HepG2 (cell line): ENCODE measurements around the gene C19orf73. TPM values are rescaled to one million over a fixed set of nuclear protein-coding genes. Genes with fewer than 3 reads are reported as not detected.

Experiments
- HMG20B ChIP-seq: conservative IDR thresholded peaks from 2 replicates; pipeline ENCODE4 v1.6.1; 2016; ENCODE audit warnings: missing genetic modification reagents, missing compliant biosample characterization
- LCORL ChIP-seq, 2 experiments: fragments of 450-650 bp in 1 of 2; sonication (generic) in 1 of 2; formaldehyde crosslinking in 1 of 2; IDR thresholded peaks; 2 replicates each; pipeline versions ENCODE4 v1.5.0 to v1.6.1; 2017 to 2020; ENCODE audit warnings: antibody characterized with exemption in 1 of 2, missing genetic modification reagents in 1 of 2
- POLR2G ChIP-seq: fragments of 200-400 bp; formaldehyde crosslinking; IDR thresholded peaks from 2 replicates; pipeline ENCODE4 v1.6.1; 2018; ENCODE audit warnings: mild to moderate bottlenecking, low read depth, low read length, moderate library complexity
- RAD21 ChIP-seq: fragments of 450-650 bp; formaldehyde crosslinking; IDR thresholded peaks from 2 replicates; pipeline ENCODE4 v1.5.0; 2020; ENCODE audit warnings: mild to moderate bottlenecking
- SOX6 ChIP-seq, 2 experiments: fragments of 450-650 bp in 1 of 2; sonication (generic) in 1 of 2; formaldehyde crosslinking in 1 of 2; IDR thresholded peaks; 2 replicates each; pipeline versions ENCODE4 v1.4.0 to v1.6.1; 2017 to 2020; ENCODE audit warnings: antibody characterized with exemption in 1 of 2, mild to moderate bottlenecking in 1 of 2, missing genetic modification reagents in 1 of 2
- ZBTB42 ChIP-seq: sonication (generic); formaldehyde crosslinking; IDR thresholded peaks from 2 replicates; pipeline ENCODE4 v1.5.0; 2020; ENCODE audit warnings: mild to moderate bottlenecking, missing genetic modification reagents
- ZNF136 ChIP-seq: sonication (generic); formaldehyde crosslinking; IDR thresholded peaks from 2 replicates; pipeline ENCODE4 v1.8.1; 2022; ENCODE audit warnings: low read depth, mild to moderate bottlenecking, moderate library complexity, missing genetic modification reagents
- ZNF17 ChIP-seq: sonication (generic); formaldehyde crosslinking; IDR thresholded peaks from 2 replicates; pipeline ENCODE4 v1.5.0; 2020; ENCODE audit warnings: mild to moderate bottlenecking, missing genetic modification reagents
- ZNF337 ChIP-seq: sonication (generic); formaldehyde crosslinking; IDR thresholded peaks from 2 replicates; pipeline ENCODE4 v1.5.1; 2020; ENCODE audit warnings: missing genetic modification reagents, low read depth, mild to moderate bottlenecking, borderline replicate concordance
- ZNF350 ChIP-seq: sonication (generic); formaldehyde crosslinking; IDR thresholded peaks from 2 replicates; pipeline ENCODE4 v1.4.0; 2020; ENCODE audit warnings: mild to moderate bottlenecking, low read depth, missing genetic modification reagents, borderline replicate concordance
- ZNF879 ChIP-seq: sonication (generic); formaldehyde crosslinking; IDR thresholded peaks from 2 replicates; pipeline ENCODE4 v1.8.1; 2023; ENCODE audit warnings: missing genetic modification reagents
- ZSCAN12 ChIP-seq: sonication (generic); formaldehyde crosslinking; IDR thresholded peaks from 2 replicates; pipeline ENCODE4 v1.9.0; 2021; ENCODE audit warnings: mild to moderate bottlenecking, missing genetic modification reagents
- polyA plus RNA-seq, 8 experiments: library from polyadenylated mRNA; depleted of rRNA in 3 of 8; stranded (reverse) in 7 of 8; unstranded in 1 of 8; fragments of >200 nt; fragmentation: Illumina TruSeq in 4 of 8; extraction: Trizol in 4 of 8; gene quantifications; 2 replicates each; pipeline versions ENCODE4 v1.2.1 to v1.2.3, GENCODE V29; 2011 to 2016; ENCODE audit warnings: low read depth in 4 of 8, missing spikeins in 1 of 8, mixed read lengths in 1 of 8; ENCODE audit not compliant: insufficient read depth in 1 of 8
- total RNA-seq, 5 experiments: library from RNA; depleted of rRNA; stranded (reverse); fragments of >200 nt; fragmentation: Illumina TruSeq; extraction: Trizol; gene quantifications; 2 replicates each; pipeline ENCODE4 v1.2.3, GENCODE V29; 2016; ENCODE audit warnings: low read depth in 1 of 5
- TF ChIP-seq, protein P1 (sequence below): sonication (generic); formaldehyde crosslinking; conservative IDR thresholded peaks from 2 replicates; pipeline ENCODE4 v1.8.0; 2022; ENCODE audit warnings: mild to moderate bottlenecking, moderate library complexity, missing genetic modification reagents
- TF ChIP-seq, protein P2 (sequence below): sonication (generic); formaldehyde crosslinking; IDR thresholded peaks from 2 replicates; pipeline ENCODE4 v1.4.0; 2020; ENCODE audit warnings: missing genetic modification reagents
- TF ChIP-seq, protein P3 (sequence below): sonication (generic); formaldehyde crosslinking; IDR thresholded peaks from 2 replicates; pipeline ENCODE4 v1.4.0; 2020; ENCODE audit warnings: missing genetic modification reagents
- TF ChIP-seq, protein P4 (sequence below): IDR thresholded peaks from 2 replicates; pipeline ENCODE4 v1.6.1; 2016; ENCODE audit warnings: missing biosample characterization, missing genetic modification reagents, low read depth

The C19orf73 gene
- total and polyA plus RNA-seq, 2 of the 13 experiments (the other 11 are each of a cell fraction or from before 2014, with no cell fraction given), result 1.4 to 1.5 TPM

DNA sequence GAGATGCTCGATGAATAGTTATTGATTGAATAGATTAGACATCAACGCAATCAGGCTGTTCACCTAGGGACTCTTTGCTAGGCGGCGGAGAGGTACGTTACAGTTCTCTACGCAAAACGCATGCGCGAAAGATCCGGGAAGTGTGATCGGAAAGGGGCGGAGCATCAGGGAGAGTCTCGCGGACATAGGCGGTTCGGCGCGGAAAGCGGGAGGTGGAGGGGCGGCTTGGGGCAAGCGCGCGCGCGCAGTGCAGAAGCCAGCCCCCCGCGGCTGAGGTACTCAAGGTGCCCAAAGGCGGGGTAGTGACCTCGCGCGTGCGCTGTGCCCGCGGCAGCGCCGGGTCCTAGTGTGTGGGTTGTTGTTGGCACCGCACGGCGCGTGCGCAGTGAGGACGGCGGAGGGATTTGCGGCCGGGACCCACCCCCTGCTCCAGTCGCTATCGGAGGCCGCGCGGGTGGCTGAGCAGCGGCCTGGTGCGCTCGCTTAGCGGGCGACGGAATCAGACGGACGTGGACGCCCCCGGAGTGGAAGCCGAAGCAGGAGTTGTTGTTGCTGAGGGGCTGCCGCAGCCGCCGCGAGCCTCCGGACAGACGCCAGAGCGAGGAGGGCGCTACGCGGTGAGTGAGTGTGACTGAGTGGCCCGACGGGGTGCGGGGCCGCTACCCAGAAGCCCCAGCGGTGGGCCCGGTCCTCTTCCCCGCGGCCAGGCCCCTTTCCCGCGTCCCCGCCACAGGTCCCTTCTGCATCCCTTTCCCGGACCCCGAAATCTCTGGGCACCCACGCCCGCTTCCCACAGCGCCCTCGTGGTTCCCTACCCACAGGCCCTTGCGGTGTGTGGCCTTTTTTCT lies 33.7 kb downstream of the C19orf73 start, which contains the start of gene SNRNP70 (continued):
- TF ChIP-seq, protein P1, sequence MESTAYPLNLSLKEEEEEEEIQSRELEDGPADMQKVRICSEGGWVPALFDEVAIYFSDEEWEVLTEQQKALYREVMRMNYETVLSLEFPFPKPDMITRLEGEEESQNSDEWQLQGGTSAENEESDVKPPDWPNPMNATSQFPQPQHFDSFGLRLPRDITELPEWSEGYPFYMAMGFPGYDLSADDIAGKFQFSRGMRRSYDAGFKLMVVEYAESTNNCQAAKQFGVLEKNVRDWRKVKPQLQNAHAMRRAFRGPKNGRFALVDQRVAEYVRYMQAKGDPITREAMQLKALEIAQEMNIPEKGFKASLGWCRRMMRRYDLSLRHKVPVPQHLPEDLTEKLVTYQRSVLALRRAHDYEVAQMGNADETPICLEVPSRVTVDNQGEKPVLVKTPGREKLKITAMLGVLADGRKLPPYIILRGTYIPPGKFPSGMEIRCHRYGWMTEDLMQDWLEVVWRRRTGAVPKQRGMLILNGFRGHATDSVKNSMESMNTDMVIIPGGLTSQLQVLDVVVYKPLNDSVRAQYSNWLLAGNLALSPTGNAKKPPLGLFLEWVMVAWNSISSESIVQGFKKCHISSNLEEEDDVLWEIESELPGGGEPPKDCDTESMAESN (CRISPR knock-in tag), result peak; percentile 85
- TF ChIP-seq, protein P2, sequence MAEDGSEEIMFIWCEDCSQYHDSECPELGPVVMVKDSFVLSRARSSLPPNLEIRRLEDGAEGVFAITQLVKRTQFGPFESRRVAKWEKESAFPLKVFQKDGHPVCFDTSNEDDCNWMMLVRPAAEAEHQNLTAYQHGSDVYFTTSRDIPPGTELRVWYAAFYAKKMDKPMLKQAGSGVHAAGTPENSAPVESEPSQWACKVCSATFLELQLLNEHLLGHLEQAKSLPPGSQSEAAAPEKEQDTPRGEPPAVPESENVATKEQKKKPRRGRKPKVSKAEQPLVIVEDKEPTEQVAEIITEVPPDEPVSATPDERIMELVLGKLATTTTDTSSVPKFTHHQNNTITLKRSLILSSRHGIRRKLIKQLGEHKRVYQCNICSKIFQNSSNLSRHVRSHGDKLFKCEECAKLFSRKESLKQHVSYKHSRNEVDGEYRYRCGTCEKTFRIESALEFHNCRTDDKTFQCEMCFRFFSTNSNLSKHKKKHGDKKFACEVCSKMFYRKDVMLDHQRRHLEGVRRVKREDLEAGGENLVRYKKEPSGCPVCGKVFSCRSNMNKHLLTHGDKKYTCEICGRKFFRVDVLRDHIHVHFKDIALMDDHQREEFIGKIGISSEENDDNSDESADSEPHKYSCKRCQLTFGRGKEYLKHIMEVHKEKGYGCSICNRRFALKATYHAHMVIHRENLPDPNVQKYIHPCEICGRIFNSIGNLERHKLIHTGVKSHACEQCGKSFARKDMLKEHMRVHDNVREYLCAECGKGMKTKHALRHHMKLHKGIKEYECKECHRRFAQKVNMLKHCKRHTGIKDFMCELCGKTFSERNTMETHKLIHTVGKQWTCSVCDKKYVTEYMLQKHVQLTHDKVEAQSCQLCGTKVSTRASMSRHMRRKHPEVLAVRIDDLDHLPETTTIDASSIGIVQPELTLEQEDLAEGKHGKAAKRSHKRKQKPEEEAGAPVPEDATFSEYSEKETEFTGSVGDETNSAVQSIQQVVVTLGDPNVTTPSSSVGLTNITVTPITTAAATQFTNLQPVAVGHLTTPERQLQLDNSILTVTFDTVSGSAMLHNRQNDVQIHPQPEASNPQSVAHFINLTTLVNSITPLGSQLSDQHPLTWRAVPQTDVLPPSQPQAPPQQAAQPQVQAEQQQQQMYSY, result peak; percentile 60; the same call in 1 of the 2 replicates
- TF ChIP-seq ZBTB42 (CRISPR knock-in tag) (0 out of 2 replicates have a peak, but pooled peaks have one; percentile 43), ZNF17 (CRISPR knock-in tag) (no peak), ZNF337 (no peak), POLR2G (peak; percentile 98), HMG20B (CRISPR knock-in tag) (peak; percentile 10; the same call in 1 of the 2 replicates), ZNF879 (CRISPR knock-in tag) (peak; percentile 22; the same call in 1 of the 2 replicates), SOX6 (IDR thresholded peaks at IDR 0.05) (no peak), SOX6 (CRISPR knock-in tag; IDR thresholded peaks at IDR 0.05) (peak; percentile 67), ZSCAN12 (CRISPR knock-in tag) (no peak), ZNF136 (CRISPR knock-in tag) (no peak), RAD21 (CRISPR knock-in tag) (peak; percentile 63), LCORL (IDR thresholded peaks at IDR 0.05) (no peak), LCORL (CRISPR knock-in tag; IDR thresholded peaks at IDR 0.05) (peak; percentile 65; the same call in 1 of the 2 replicates), ZNF350 (peak; percentile 65)
- TF ChIP-seq, protein P3, sequence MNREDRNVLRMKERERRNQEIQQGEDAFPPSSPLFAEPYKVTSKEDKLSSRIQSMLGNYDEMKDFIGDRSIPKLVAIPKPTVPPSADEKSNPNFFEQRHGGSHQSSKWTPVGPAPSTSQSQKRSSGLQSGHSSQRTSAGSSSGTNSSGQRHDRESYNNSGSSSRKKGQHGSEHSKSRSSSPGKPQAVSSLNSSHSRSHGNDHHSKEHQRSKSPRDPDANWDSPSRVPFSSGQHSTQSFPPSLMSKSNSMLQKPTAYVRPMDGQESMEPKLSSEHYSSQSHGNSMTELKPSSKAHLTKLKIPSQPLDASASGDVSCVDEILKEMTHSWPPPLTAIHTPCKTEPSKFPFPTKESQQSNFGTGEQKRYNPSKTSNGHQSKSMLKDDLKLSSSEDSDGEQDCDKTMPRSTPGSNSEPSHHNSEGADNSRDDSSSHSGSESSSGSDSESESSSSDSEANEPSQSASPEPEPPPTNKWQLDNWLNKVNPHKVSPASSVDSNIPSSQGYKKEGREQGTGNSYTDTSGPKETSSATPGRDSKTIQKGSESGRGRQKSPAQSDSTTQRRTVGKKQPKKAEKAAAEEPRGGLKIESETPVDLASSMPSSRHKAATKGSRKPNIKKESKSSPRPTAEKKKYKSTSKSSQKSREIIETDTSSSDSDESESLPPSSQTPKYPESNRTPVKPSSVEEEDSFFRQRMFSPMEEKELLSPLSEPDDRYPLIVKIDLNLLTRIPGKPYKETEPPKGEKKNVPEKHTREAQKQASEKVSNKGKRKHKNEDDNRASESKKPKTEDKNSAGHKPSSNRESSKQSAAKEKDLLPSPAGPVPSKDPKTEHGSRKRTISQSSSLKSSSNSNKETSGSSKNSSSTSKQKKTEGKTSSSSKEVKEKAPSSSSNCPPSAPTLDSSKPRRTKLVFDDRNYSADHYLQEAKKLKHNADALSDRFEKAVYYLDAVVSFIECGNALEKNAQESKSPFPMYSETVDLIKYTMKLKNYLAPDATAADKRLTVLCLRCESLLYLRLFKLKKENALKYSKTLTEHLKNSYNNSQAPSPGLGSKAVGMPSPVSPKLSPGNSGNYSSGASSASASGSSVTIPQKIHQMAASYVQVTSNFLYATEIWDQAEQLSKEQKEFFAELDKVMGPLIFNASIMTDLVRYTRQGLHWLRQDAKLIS (CRISPR knock-in tag), result peak; percentile 64; the same call in 1 of the 2 replicates
- TF ChIP-seq, protein P4, sequence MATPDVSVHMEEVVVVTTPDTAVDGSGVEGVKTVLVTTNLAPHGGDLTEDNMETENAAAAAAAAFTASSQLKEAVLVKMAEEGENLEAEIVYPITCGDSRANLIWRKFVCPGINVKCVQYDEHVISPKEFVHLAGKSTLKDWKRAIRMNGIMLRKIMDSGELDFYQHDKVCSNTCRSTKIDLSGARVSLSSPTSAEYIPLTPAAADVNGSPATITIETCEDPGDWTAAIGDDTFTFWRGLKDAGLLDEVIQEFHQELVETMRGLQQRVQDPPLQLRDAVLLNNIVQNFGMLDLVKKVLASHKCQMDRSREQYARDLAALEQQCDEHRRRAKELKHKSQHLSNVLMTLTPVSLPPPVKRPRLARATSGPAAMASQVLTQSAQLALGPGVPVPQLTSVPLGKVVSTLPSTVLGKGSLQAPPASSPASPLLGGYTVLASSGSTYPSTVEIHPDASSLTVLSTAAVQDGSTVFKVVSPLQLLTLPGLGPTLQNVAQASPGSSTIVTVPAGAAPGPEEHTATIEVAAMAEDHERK (CRISPR knock-in tag), result no peak
